Measurements from ENCODE around the gene PTPRN2.

Gene PTPRN2

DNA sequence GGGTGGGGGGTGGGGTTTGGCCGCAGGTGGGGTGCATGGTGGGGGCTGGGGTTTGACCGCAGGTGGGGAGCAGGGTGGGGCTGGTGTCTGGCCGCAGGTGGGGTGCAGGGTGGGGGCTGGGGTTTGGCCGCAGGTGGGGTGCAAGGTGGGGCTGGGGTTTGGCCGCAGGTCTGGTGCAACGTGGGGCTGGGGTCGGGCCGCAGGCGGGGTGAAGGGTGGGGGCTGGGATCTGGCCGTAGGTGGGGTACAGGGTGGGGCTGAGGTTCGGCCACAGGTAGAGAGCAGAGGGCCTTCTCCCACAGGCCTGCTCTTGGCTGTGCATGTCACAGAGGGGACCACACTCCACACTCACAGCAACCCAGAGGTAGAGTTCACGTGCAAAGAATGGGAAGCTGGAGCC, 586.6 kb downstream of the PTPRN2 start:
- TF ChIP-seq, protein P1, sequence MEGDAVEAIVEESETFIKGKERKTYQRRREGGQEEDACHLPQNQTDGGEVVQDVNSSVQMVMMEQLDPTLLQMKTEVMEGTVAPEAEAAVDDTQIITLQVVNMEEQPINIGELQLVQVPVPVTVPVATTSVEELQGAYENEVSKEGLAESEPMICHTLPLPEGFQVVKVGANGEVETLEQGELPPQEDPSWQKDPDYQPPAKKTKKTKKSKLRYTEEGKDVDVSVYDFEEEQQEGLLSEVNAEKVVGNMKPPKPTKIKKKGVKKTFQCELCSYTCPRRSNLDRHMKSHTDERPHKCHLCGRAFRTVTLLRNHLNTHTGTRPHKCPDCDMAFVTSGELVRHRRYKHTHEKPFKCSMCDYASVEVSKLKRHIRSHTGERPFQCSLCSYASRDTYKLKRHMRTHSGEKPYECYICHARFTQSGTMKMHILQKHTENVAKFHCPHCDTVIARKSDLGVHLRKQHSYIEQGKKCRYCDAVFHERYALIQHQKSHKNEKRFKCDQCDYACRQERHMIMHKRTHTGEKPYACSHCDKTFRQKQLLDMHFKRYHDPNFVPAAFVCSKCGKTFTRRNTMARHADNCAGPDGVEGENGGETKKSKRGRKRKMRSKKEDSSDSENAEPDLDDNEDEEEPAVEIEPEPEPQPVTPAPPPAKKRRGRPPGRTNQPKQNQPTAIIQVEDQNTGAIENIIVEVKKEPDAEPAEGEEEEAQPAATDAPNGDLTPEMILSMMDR (IDR thresholded peaks at IDR 0.05; ENCODE audit: extremely low read depth, insufficient read depth, missing control alignments), result no peak

DNA sequence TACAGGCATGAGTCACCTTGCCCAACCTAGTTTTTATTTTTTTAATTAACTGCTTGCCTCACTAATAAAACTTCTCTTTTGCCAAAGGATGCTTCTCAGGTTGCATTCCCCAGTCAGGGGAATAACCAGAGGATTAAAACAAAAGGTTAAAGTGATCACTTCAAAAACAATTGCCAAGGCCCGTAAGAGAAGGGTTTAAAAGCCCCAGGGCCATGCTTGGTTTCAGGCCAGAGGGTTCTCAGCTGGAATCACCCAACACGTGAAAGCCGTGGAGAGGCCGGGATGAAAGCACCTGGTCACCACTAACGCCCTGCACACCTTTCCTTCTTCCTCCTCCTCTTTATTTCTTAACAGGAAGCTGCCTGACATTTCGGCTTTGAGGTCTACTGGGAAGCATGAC, 587.5 kb downstream of the PTPRN2 start:
- TF ChIP-seq, protein P1 (IDR thresholded peaks at IDR 0.05; ENCODE audit: extremely low read depth, insufficient read depth, missing control alignments), result no peak
- no peak for DNase-seq (ENCODE audit: low spot score)
- in situ Hi-C loops (cut with MboI; ENCODE audit: low pct_unique_long_range_greater_than_20kb, low sequenced_read_pairs, unreplicated experiment), result no loop called here

More for the DNA sequence above, 586.6 kb downstream of the PTPRN2 start:
- in situ Hi-C loops (cut with MboI; ENCODE audit: low pct_unique_long_range_greater_than_20kb, low sequenced_read_pairs, unreplicated experiment), result no loop called here
- DNase-seq (ENCODE audit: low spot score), result no peak

DNA sequence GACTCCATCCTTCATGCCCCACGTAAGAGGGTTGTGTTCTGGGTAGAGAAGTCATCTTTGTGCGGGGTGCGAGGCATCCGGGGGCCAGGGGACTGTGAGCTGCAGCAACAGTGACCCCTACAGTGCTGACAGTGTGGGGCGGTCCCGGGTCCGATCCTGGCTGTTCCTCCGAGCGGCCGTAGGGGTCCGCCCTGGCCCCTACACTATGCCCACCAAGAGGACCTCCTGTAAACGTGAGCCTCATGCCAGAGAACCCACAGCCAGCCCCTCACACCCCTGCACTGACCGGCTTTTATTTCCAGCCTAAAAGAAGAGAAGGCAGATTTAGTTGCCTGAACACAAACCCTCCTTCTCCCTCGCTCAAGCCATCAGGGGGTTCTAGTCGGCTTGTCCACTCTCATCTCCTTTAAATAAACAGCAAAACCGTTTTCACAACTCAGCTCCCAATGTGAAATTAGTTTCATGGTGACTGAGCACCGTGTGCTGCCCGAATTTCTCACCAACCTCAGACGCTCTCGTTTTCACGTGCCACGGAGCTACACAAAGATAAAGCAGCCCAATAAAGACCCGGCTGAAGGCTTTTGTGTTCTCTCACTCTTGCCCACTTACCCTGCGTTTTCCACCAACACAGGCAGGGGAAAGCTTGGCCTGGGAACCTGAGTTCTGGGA, 588.6 kb downstream of the PTPRN2 start:
- TF ChIP-seq, protein P1 (IDR thresholded peaks at IDR 0.05; ENCODE audit: extremely low read depth, insufficient read depth, missing control alignments), result no peak
- in situ Hi-C loops (cut with MboI; ENCODE audit: low pct_unique_long_range_greater_than_20kb, low sequenced_read_pairs, unreplicated experiment), result no loop called here
- DNase-seq (ENCODE audit: low spot score), result no peak

DNA sequence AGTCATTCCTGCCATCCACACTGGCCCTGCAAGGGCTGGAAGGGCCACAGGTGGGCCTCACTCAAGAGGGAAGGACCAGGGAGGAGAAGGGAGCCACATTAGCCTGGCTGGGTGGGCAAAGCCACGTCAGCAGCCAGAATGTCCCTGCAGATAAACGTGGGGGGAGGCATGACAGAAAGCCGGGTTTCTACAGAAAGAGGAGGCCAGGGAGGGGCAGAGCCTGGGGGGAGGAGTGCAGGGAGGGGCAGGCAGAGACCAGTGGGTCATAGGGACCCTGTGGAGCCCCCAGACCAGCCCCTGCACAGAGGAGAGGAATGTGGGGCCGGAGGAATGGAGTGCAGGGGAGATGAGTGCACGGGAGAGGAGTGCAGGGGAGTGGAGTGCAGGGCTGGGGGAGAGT, 590.2 kb downstream of the PTPRN2 start:
- TF ChIP-seq, protein P1 (IDR thresholded peaks at IDR 0.05; ENCODE audit: extremely low read depth, insufficient read depth, missing control alignments), result no peak
- in situ Hi-C loops (cut with MboI; ENCODE audit: low pct_unique_long_range_greater_than_20kb, low sequenced_read_pairs, unreplicated experiment), result no loop called here

DNA sequence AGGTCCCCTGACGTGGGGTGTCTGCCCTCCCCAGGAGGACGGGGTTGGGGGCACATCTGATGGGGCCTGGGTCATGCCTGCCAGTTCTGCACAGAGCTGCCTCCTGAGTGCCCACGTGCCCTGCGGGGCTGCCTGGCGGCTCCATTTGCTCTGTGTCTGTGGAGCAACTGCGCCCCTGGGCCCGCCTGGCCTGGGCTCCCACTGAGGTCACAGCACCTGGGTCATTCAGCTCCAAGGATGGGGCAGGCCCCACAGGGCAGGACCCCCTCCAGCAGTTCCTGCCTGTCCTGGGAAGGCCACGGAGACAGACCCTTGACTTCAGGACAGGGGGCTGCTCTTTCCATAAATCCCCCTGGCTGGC, 590.6 kb downstream of the PTPRN2 start:
- DNase-seq (ENCODE audit: low spot score), result no peak
- TF ChIP-seq, protein P1 (IDR thresholded peaks at IDR 0.05; ENCODE audit: extremely low read depth, insufficient read depth, missing control alignments), result no peak
- in situ Hi-C loops (cut with MboI; ENCODE audit: low pct_unique_long_range_greater_than_20kb, low sequenced_read_pairs, unreplicated experiment), result no loop called here

More for the DNA sequence above, 590.2 kb downstream of the PTPRN2 start:
- DNase-seq (ENCODE audit: low spot score), result no peak

DNA sequence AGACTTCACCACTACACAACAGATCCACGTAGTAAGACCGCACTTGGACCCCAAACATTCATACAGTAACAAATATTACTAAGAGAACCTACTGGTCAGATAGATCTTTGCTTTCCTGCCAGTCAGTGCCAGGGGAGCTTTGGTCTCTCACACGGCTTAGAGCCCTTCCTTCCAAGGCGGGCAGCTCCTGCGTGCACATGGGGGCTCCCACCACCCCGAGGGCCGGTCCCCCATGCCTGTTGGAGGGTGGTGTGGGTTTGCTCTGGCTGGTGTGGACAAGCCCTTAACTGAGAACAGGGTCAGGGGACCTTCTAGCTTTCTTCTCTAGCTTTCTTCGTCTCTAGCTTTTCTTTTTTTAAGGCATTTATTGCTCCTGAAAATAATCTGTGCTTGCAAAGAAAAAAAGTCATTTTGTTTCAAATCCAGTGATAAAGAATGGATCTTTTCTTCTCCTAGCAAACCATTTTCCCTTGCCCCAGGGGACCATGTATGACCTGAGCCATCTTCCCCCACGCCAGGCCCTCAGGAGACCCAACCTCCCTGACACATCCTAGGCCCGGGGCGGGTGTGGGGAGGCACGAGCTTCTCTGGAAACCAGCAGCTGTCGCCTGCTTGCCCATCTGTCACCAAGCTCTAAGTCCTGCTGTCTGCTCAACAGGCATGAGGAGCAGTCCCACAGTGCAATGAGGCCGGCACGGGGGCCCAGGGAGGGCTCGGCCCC, 591.1 kb downstream of the PTPRN2 start:
- no peak for DNase-seq (ENCODE audit: low spot score)
- TF ChIP-seq, protein P1 (IDR thresholded peaks at IDR 0.05; ENCODE audit: extremely low read depth, insufficient read depth, missing control alignments), result no peak
- in situ Hi-C loops (cut with MboI; ENCODE audit: low pct_unique_long_range_greater_than_20kb, low sequenced_read_pairs, unreplicated experiment), result no loop called here
